GM13976 (cell line): ENCODE results near the gene MRPL40.
A peak's percentile ranks its signal among the peaks of the same experiment; 100 is the strongest.

ENCODE experiments used
- DNase-seq: peaks from one replicate; pipeline ENCODE4 v3.0.0; 2012; ENCODE audit warnings: low spot score
- in situ Hi-C: fragments of 300-500 bp; cut with MboI; formaldehyde crosslinking; loops from one replicate; pipeline ENCODE4 v1.12.0; 2022; ENCODE audit warnings: low sequenced_read_pairs, mixed read lengths, inconsistent platforms; ENCODE audit not compliant: unreplicated experiment
- TF ChIP-seq, protein P1 (sequence below): IDR thresholded peaks from 2 replicates; pipeline ENCODE4 v1.5.1; 2012; ENCODE audit warnings: borderline replicate concordance, mild to moderate bottlenecking; ENCODE audit not compliant: insufficient read depth; ENCODE audit errors: extremely low read depth, missing control alignments, control extremely low read depth

Gene MRPL40

GRCh38 chr22:19411690-19412045, 20.7 kb upstream of the MRPL40 start:
- in situ Hi-C loops: no loop called here
- TF ChIP-seq, protein P1, sequence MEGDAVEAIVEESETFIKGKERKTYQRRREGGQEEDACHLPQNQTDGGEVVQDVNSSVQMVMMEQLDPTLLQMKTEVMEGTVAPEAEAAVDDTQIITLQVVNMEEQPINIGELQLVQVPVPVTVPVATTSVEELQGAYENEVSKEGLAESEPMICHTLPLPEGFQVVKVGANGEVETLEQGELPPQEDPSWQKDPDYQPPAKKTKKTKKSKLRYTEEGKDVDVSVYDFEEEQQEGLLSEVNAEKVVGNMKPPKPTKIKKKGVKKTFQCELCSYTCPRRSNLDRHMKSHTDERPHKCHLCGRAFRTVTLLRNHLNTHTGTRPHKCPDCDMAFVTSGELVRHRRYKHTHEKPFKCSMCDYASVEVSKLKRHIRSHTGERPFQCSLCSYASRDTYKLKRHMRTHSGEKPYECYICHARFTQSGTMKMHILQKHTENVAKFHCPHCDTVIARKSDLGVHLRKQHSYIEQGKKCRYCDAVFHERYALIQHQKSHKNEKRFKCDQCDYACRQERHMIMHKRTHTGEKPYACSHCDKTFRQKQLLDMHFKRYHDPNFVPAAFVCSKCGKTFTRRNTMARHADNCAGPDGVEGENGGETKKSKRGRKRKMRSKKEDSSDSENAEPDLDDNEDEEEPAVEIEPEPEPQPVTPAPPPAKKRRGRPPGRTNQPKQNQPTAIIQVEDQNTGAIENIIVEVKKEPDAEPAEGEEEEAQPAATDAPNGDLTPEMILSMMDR: no peak
- DNase-seq: no peak

- no peak for DNase-seq
- in situ Hi-C loops: no loop called here
- TF ChIP-seq, protein P1: no peak
Measured at GRCh38 chr22:19412478-19412877, 19.9 kb upstream of the MRPL40 start.

- TF ChIP-seq, protein P1: no peak
- in situ Hi-C loops: no loop called here
- no peak for DNase-seq
Measured at GRCh38 chr22:19412923-19413322, 19.4 kb upstream of the MRPL40 start.

DNA sequence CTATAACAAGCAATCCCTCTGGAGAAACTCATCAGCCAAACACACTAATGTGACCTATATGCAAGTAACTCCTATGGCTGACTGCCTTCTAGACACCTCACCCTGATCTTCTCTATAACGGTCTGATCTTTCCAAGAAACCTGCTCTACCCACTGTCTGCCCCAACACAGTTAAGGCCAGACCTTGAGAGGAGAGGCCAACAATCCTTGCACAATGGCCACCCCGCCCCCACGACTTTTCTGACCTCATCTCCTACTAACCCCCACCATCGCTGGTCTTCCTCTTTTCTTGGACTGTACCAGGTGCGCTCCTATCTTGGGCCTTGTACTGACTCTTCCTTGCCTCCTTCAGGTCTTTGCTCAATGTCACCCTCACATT, 13.3 kb upstream of the MRPL40 start:
- in situ Hi-C loops: no loop called here

DNA sequence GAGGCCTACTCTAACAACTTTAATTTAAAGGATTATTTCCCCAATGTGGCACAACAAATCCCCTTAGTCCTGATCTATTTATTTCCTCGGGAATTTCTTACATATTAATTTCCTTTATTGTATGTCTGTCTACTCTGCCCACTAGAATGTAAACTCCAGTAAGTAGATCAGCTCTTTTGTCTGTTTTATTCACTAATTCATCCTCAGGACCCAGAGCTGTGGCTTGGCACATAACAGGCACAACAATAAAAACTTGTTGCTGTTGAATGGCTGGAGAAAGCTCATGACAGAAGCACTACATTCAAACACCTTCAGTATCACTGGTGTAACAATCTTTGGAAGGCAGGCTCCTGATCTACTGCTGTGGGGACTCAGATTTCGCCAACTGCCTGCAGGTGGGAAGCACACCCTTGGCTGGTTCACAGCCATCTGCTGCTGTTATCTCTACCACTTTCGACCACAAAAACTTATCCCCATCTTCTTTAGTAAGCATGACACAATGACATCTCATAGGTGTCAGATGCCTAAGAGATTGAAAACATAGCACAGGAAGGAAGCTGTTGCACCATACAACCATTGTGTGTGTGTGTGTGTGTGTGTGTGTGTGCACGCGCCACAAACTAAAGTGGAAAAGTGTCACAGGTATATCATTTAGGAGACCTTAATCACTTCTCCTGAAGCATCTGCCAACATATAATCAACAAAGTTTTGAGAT, 12.7 kb upstream of the MRPL40 start:
- in situ Hi-C loops: no loop called here
- DNase-seq: peak; percentile 65
- TF ChIP-seq, protein P1: no peak

More for the DNA sequence above, 13.3 kb upstream of the MRPL40 start:
- TF ChIP-seq, protein P1: no peak
- DNase-seq: peak; percentile 45

DNA sequence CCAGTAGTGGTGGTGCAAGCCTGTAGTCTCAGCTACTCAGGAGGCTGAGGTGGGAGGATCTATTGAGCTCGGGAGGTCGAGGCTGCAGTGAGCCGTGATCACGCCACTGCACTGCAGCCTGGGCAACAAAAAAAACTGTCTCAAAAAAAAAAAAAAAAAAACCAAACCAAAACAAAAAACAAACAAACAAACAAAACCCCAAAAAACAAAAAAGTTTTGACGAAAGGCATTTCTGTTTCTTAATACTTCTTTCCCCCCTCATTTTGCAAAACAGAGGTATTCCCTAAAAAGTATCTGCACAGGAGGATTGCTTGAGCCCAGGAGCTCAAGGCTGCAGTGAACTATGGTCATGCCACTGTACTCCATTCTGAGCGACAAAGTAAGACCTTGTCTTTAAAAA, 12.0 kb upstream of the MRPL40 start:
- no peak for DNase-seq
- in situ Hi-C loops: no loop called here
- TF ChIP-seq, protein P1: no peak
